Sigmoid colon (tissue), 7 donors: Measurements from ENCODE around the gene TTC9C. TPM values are rescaled to one million over a fixed set of nuclear protein-coding genes. Genes with fewer than 3 reads are reported as not detected.
"Not testable (repeated sequence)": the region's sequence is repeated elsewhere in the genome, so short reads cannot be mapped to it uniquely, and the experiment has no call there.

ENCODE experiments used
- DNase-seq: peaks from one replicate; pipeline ENCODE4 v3.0.0-alpha.2; 2019
- H3K27ac ChIP-seq, 4 donors: fragments of 200-600 bp; sonication (generic); one replicate each; pipeline ENCODE4 v1.5.1; 2016 to 2019; ENCODE audit warnings: mild to moderate bottlenecking in 1 of 4
- H3K27me3 ChIP-seq, 3 donors: fragments of 200-600 bp; sonication (generic); one replicate each; pipeline ENCODE4 v1.5.1; 2019; ENCODE audit warnings: mild to moderate bottlenecking in 1 of 3
- H3K36me3 ChIP-seq, 4 donors: fragments of 200-600 bp; sonication (generic); one replicate each; pipeline ENCODE4 v1.5.1; 2016 to 2019
- H3K4me1 ChIP-seq, 4 donors: fragments of 200-600 bp; sonication (generic); one replicate each; pipeline ENCODE4 v1.5.1; 2017 to 2019
- H3K4me3 ChIP-seq, 4 donors: fragments of 200-600 bp; sonication (generic); one replicate each; pipeline ENCODE4 v1.5.1; 2017 to 2019; ENCODE audit warnings: mild to moderate bottlenecking in 2 of 4, moderate library complexity in 1 of 4
- H3K9me3 ChIP-seq, 4 donors: fragments of 200-600 bp in 3 of 4; sonication (generic) in 3 of 4; one replicate each; pipeline versions ENCODE4 v1.5.1 to v1.6.1; 2013 to 2019
- CTCF ChIP-seq, 4 experiments: fragments of 450-650 bp in 3 of 4; fragments of 200-600 bp in 1 of 4; IDR thresholded peaks; one replicate each; pipeline ENCODE4 v1.5.1; 2016 to 2019; ENCODE audit warnings: antibody characterized with exemption in 4 of 4, mild to moderate bottlenecking in 3 of 4, moderate library complexity in 2 of 4
- EP300 ChIP-seq, 4 donors: sonication (generic); formaldehyde crosslinking; IDR thresholded peaks; one replicate each; pipeline ENCODE4 v1.6.1; 2017; ENCODE audit warnings: antibody characterized with exemption in 4 of 4
- POLR2A ChIP-seq, 2 donors: fragments of 450-650 bp; IDR thresholded peaks; one replicate each; pipeline ENCODE4 v1.6.1; 2016; ENCODE audit warnings: antibody characterized with exemption in 2 of 2, mild to moderate bottlenecking in 2 of 2, moderate library complexity in 2 of 2
- POLR2AphosphoS5 ChIP-seq, 4 donors: sonication (generic); formaldehyde crosslinking; IDR thresholded peaks; one replicate each; pipeline ENCODE4 v1.6.1; 2017; ENCODE audit warnings: antibody characterized with exemption in 4 of 4
- WGBS, 2 donors: extraction: QIAGEN DNeasy Blood & Tissue Kit; methylation state at CpG; one replicate each; pipeline ENCODE4 v1.1.7; 2013; 5-methylcytosine and 5-hydroxymethylcytosine counted together
- intact Hi-C: fragments of 100-400 bp; cut with DNase I; formaldehyde crosslinking; loops from one replicate; pipeline ENCODE4 v1.15.1; 2023
- polyA plus RNA-seq, 3 donors: library from polyadenylated mRNA; stranded (reverse); fragments of 200-250 nt; gene quantifications; one replicate each; pipeline ENCODE4 v1.2.3, GENCODE V29; 2013
- total RNA-seq, 4 donors: library from RNA; depleted of rRNA; stranded (reverse); fragments of >200 nt; gene quantifications; one replicate each; pipeline ENCODE4 v1.1.0, GENCODE V29; 2016
- donor health status: healthy with polysubstance abuse.
- donor health status: Bipolar disorder and iron deficiency.
- donor health status: healthy.

The TTC9C gene
- total and polyA plus RNA-seq, 7 donors: 21.9 to 39.9 (median 27.6) TPM

GRCh38 chr11:62753736-62754603 is 25.7 kb downstream of the TTC9C start, which contains the start of gene ZBTB3:
ZBTB3 (minus strand) TSS chr11:62754160; CDS start chr11:62753664, 496 bp downstream.
- 1% methylated on average over 47 of the region's 47 CpGs for WGBS, 2 donors
- no peaks in the 10 kb centered on the region for H3K9me3 ChIP-seq
- TF ChIP-seq EP300 (IDR thresholded peaks at IDR 0.05): no peak
- TF ChIP-seq POLR2A (IDR thresholded peaks at IDR 0.05): peak; percentile 76 to 87
- peak; percentile 67 to 98 (median 84) for TF ChIP-seq POLR2AphosphoS5 (IDR thresholded peaks at IDR 0.05)
- TF ChIP-seq CTCF (IDR thresholded peaks at IDR 0.05): peak in 1 of 4 experiments; percentile 9
- H3K4me3 ChIP-seq: peak within 1 kb of the TSS; percentile 50 to 70 (median 66)
- no peaks in the 10 kb centered on the region for H3K27me3 ChIP-seq
- intact Hi-C loops: loop anchor here (2.0 kb wide), 1 partner anchor 25 kb away; the partner anchor contains the start of gene TTC9C
- peak; percentile 99 for DNase-seq
- H3K36me3 ChIP-seq: peaks cover 0 to 22% (median 2%) of the 10 kb centered on the region in 4 donors
- H3K4me1 ChIP-seq: peaks cover 0 to 38% (median 18%) of the 10 kb centered on the region in 4 donors
- H3K27ac ChIP-seq: peak within 1 kb of the TSS; percentile 90 to 96 (median 94)

GRCh38 chr11:62755086-62755615 is 26.9 kb downstream of the TTC9C start:
- intact Hi-C loops: no loop called here
- TF ChIP-seq EP300 (IDR thresholded peaks at IDR 0.05): no peak
- no peak for TF ChIP-seq CTCF (IDR thresholded peaks at IDR 0.05)
- TF ChIP-seq POLR2A (IDR thresholded peaks at IDR 0.05): no peak
- no peak for TF ChIP-seq POLR2AphosphoS5 (IDR thresholded peaks at IDR 0.05)
- H3K4me3 ChIP-seq: no peak overlapping the region
- 40 to 73% methylated on average over 10 of the region's 10 CpGs for WGBS, 2 donors
- peaks cover 0 to 32% (median 16%) of the 10 kb centered on the region in 4 donors for H3K4me1 ChIP-seq
- DNase-seq: no peak
- H3K27me3 ChIP-seq: no peaks in the 10 kb centered on the region
- H3K9me3 ChIP-seq: no peaks in the 10 kb centered on the region
- peak overlapping the region in 1 of 4 donors; percentile 94 for H3K27ac ChIP-seq
- H3K36me3 ChIP-seq: peaks cover 0 to 13% (median 2%) of the 10 kb centered on the region in 4 donors

- Histone ChIP-seq H3K4me1 (peaks cover 0 to 25% (median 21%) of the 10 kb centered on the region in 4 donors), H3K9me3 (no peaks in the 10 kb centered on the region), H3K4me3 (no peak overlapping the region), H3K27me3 (no peaks in the 10 kb centered on the region), H3K27ac (no peak overlapping the region), H3K36me3 (no peaks in the 10 kb centered on the region)
- intact Hi-C loops: no loop called here
- WGBS, 2 donors: 73 to 80% methylated on average over 9 of the region's 9 CpGs
- no peak for DNase-seq
- TF ChIP-seq CTCF (IDR thresholded peaks at IDR 0.05): no peak
- TF ChIP-seq POLR2A (IDR thresholded peaks at IDR 0.05): no peak
- no peak for TF ChIP-seq POLR2AphosphoS5 (IDR thresholded peaks at IDR 0.05)
- no peak for TF ChIP-seq EP300 (IDR thresholded peaks at IDR 0.05)
These were observed 29.8 kb downstream of the TTC9C start for GRCh38 chr11:62757846-62758788.

- peak overlapping the region; percentile 58 to 90 (median 70) for H3K4me3 ChIP-seq
- DNase-seq, H3K9me3 ChIP-seq, intact Hi-C loops, H3K27me3 ChIP-seq: not testable (repeated sequence)
- H3K36me3 ChIP-seq: peaks cover 5 to 14% (median 6%) of the 10 kb centered on the region in 4 donors
- peak overlapping the region; percentile 84 to 93 (median 86) for H3K27ac ChIP-seq
- 26 to 37% methylated on average over 9 of the region's 9 CpGs for WGBS, 2 donors
- H3K4me1 ChIP-seq: peaks cover 0 to 24% (median 13%) of the 10 kb centered on the region in 4 donors
These were observed 32.6 kb downstream of the TTC9C start for GRCh38 chr11:62760867-62761227.
